HepG2 (cell line): ENCODE measurements around the gene MIGA2. TPM values are rescaled to one million over a fixed set of nuclear protein-coding genes. Genes with fewer than 3 reads are reported as not detected.

Source experiments
- ATAC-seq: fragments of 200-7000 bp; cut with Tn5 transposase; 3 replicates; pipeline ENCODE4 v1.9.1; 2020; ENCODE audit warnings: mild to moderate bottlenecking, moderate library complexity
- BruUV-seq: library from RNA; stranded (reverse); fragments of 400-500 nt; replicated peaks from 2 replicates; lab custom pipeline; 2021; lab: Mats Ljungman, UMichigan
- CTCF ChIA-PET: fragments of 300-600 bp; formaldehyde crosslinking; extraction: SDS; loops from one replicate; lab custom pipeline; 2021; ENCODE audit warnings: low total read pairs, inconsistent platforms, low intra/inter-chr PET ratio; lab: Yijun Ruan, JAX
- POLR2A ChIA-PET: fragments of 350-600 bp; sonication (Branson Sonifier 250); formaldehyde crosslinking; loops from one replicate; lab custom pipeline; 2020; ENCODE audit warnings: antibody characterized with exemption, inconsistent platforms; lab: Yijun Ruan, JAX
- DNase-seq: peaks from one replicate; pipeline ENCODE4 v3.0.0-alpha.2; 2015; ENCODE audit warnings: low spot score
- FAIRE-seq: peaks from 3 replicates; lab custom pipeline; 2011; peaks lifted over from hg19 to GRCh38; lab: Jason Lieb, UNC
- H2AFZ ChIP-seq: one replicate; pipeline ENCODE4 v1.6.1; 2011; ENCODE audit warnings: low read length, inconsistent platforms
- H3K27ac ChIP-seq: fragments of 300-600 bp; 3 replicates; pipeline ENCODE4 v1.8.0; 2011; ENCODE audit warnings: mixed run types, mild to moderate bottlenecking, mixed read lengths, low read length, inconsistent platforms; ENCODE audit not compliant: insufficient read depth; ENCODE audit errors: extremely low read length
- H3K27me3 ChIP-seq, 2 experiments: fragments of 200-600 bp in 1 of 2; 2 replicates in 1 of 2; 3 replicates in 1 of 2; pipeline versions ENCODE4 v1.6.0 to v1.8.0; 2011; ENCODE audit warnings: low read length in 2 of 2, mild to moderate bottlenecking in 2 of 2, moderate library complexity in 2 of 2, inconsistent platforms in 1 of 2; ENCODE audit not compliant: insufficient read depth in 2 of 2, control insufficient read depth in 1 of 2
- H3K36me3 ChIP-seq, 2 experiments: fragments of 200-600 bp in 1 of 2; replicated peaks in 1 of 2; 2 replicates in 1 of 2; 3 replicates in 1 of 2; pipeline versions ENCODE4 v1.5.1 to v1.8.0; 2011; ENCODE audit warnings: low read length in 2 of 2, inconsistent platforms in 1 of 2; ENCODE audit not compliant: insufficient read depth in 2 of 2, control insufficient read depth in 1 of 2
- H3K4me1 ChIP-seq: 2 replicates; pipeline ENCODE4 v1.5.1; 2012; ENCODE audit warnings: low read length, inconsistent platforms; ENCODE audit not compliant: insufficient read depth
- H3K4me2 ChIP-seq: 2 replicates; pipeline ENCODE4 v1.6.0; 2011; ENCODE audit warnings: low read depth, low read length, inconsistent platforms
- H3K4me3 ChIP-seq, 3 experiments: fragments of 200-600 bp in 1 of 3; sonication (generic), shearing (Covaris generic) in 1 of 3; replicated peaks in 1 of 3; 2 replicates each; pipeline ENCODE4 v1.5.1; 2011 to 2016; ENCODE audit warnings: low read length in 3 of 3, inconsistent platforms in 2 of 3, low read depth in 2 of 3, mild to moderate bottlenecking in 2 of 3, control low read depth in 1 of 3, mixed read lengths in 1 of 3; ENCODE audit not compliant: insufficient read depth in 1 of 3
- H3K79me2 ChIP-seq: one replicate; pipeline ENCODE4 v1.6.1; 2011; ENCODE audit warnings: low read length, inconsistent platforms; ENCODE audit not compliant: insufficient read depth
- H3K9ac ChIP-seq: 2 replicates; pipeline ENCODE4 v1.6.0; 2011; ENCODE audit warnings: mild to moderate bottlenecking, low read depth, low read length, inconsistent platforms; ENCODE audit not compliant: insufficient read depth
- H3K9me3 ChIP-seq: 2 replicates; pipeline ENCODE4 v1.5.1; 2012; ENCODE audit warnings: mild to moderate bottlenecking, low read length
- H4K20me1 ChIP-seq: 2 replicates; pipeline ENCODE4 v1.6.0; 2011; ENCODE audit warnings: inconsistent platforms, mild to moderate bottlenecking, low read length, moderate library complexity; ENCODE audit not compliant: insufficient read depth
- CBX1 ChIP-seq: IDR thresholded peaks from one replicate; pipeline ENCODE4 v1.6.1; 2016; ENCODE audit warnings: antibody characterized with exemption, low read depth
- FOXM1 ChIP-seq: sonication (generic); formaldehyde crosslinking; IDR thresholded peaks from 2 replicates; pipeline ENCODE4 v1.5.0; 2020; ENCODE audit warnings: missing genetic modification reagents
- JDP2 ChIP-seq: sonication (generic); formaldehyde crosslinking; IDR thresholded peaks from 2 replicates; pipeline ENCODE4 v1.8.1; 2022; ENCODE audit warnings: missing genetic modification reagents, borderline replicate concordance
- KLF16 ChIP-seq, 2 experiments: sonication (generic) in 1 of 2; formaldehyde crosslinking in 1 of 2; IDR thresholded peaks; 2 replicates each; pipeline versions ENCODE4 v1.6.1 to v1.8.0; 2016 to 2023; ENCODE audit warnings: missing genetic modification reagents in 2 of 2, missing compliant biosample characterization in 1 of 2
- PHF20 ChIP-seq: sonication (generic); formaldehyde crosslinking; IDR thresholded peaks from 2 replicates; pipeline ENCODE4 v1.5.0; 2020; ENCODE audit warnings: mild to moderate bottlenecking, missing genetic modification reagents
- SAFB2 ChIP-seq: sonication (generic); formaldehyde crosslinking; IDR thresholded peaks from 2 replicates; pipeline ENCODE4 v1.5.1; 2020; ENCODE audit warnings: missing genetic modification reagents, low read depth, mild to moderate bottlenecking, borderline replicate concordance
- SP140L ChIP-seq: sonication (generic); formaldehyde crosslinking; IDR thresholded peaks from 2 replicates; pipeline ENCODE4 v1.4.0; 2020; ENCODE audit warnings: missing genetic modification reagents, borderline replicate concordance
- TMF1 ChIP-seq: sonication (generic); formaldehyde crosslinking; IDR thresholded peaks from 2 replicates; pipeline ENCODE4 v1.8.1; 2022; ENCODE audit warnings: low read depth, missing genetic modification reagents
- ZNF224 ChIP-seq: sonication (generic); formaldehyde crosslinking; IDR thresholded peaks from 2 replicates; pipeline ENCODE4 v1.5.0; 2020; ENCODE audit warnings: mild to moderate bottlenecking, missing genetic modification reagents
- ZNF567 ChIP-seq: sonication (generic); formaldehyde crosslinking; IDR thresholded peaks from 2 replicates; pipeline ENCODE4 v1.8.1; 2023; ENCODE audit warnings: mild to moderate bottlenecking, missing genetic modification reagents, borderline replicate concordance
- ZNF672 ChIP-seq: sonication (generic); formaldehyde crosslinking; IDR thresholded peaks from 2 replicates; pipeline ENCODE4 v1.8.1; 2022; ENCODE audit warnings: missing genetic modification reagents
- WGBS: methylation state at CpG from one replicate; pipeline ENCODE4 v1.1.6; 2017; ENCODE audit warnings: low lambda C conversion rate; 5-methylcytosine and 5-hydroxymethylcytosine counted together
- in situ Hi-C: cut with HindIII; loops from 2 replicates; pipeline ENCODE4 v1.10.0; 2017; ENCODE audit warnings: low pct_unique_long_range_greater_than_20kb; ENCODE audit not compliant: extremely low pct_ligation_motif_present
- intact Hi-C: fragments of 100-400 bp; cut with micrococcal nuclease; formaldehyde crosslinking; loops from one replicate; pipeline ENCODE4 v1.10.0; 2022; ENCODE audit not compliant: unreplicated experiment
- polyA plus RNA-seq, 8 experiments: library from polyadenylated mRNA; depleted of rRNA in 3 of 8; stranded (reverse) in 7 of 8; unstranded in 1 of 8; fragments of >200 nt; fragmentation: Illumina TruSeq in 4 of 8; extraction: Trizol in 4 of 8; gene quantifications; 2 replicates each; pipeline versions ENCODE4 v1.2.1 to v1.2.3, GENCODE V29; 2011 to 2016; ENCODE audit warnings: low read depth in 4 of 8, missing spikeins in 1 of 8, mixed read lengths in 1 of 8; ENCODE audit not compliant: insufficient read depth in 1 of 8
- total RNA-seq, 5 experiments: library from RNA; depleted of rRNA; stranded (reverse); fragments of >200 nt; fragmentation: Illumina TruSeq; extraction: Trizol; gene quantifications; 2 replicates each; pipeline ENCODE4 v1.2.3, GENCODE V29; 2016; ENCODE audit warnings: low read depth in 1 of 5

MIGA2 gene
- total and polyA plus RNA-seq, 2 of the 13 experiments (the other 11 are each of a cell fraction or from before 2014, with no cell fraction given), result 10.8 to 17.1 TPM

- intact Hi-C loops, result loop anchor here (2.0 kb wide), 1 partner anchor 51 kb away; no protein-coding TSS in a partner anchor
Observed at GRCh38 chr9:129103595-129103965, 67.2 kb downstream of the MIGA2 start.

GRCh38 chr9:129104051-129104450 is 67.6 kb downstream of the MIGA2 start:
- WGBS, result 80% methylated on average over 9 of the region's 11 CpGs
- no TSS peak for BruUV-seq
- POLR2A ChIA-PET, result interaction anchor here (1.4 to 1.5 kb wide), 2 partner anchors 9 to 23 kb away, joined by 4 to 6 read pairs; partner anchors contain the start of gene DOLPP1

More at GRCh38 chr9:129103595-129103965, 67.2 kb downstream of the MIGA2 start:
- Histone ChIP-seq H3K79me2 (no peaks in the 10 kb centered on the region), H3K27me3 (no peaks in the 10 kb centered on the region), H2AFZ (no peak overlapping the region), H3K4me2 (no peak overlapping the region), H3K4me1 (peaks cover 10% of the 10 kb centered on the region), H3K9me3 (no peaks in the 10 kb centered on the region), H3K9ac (no peak overlapping the region), H3K4me3 (no peak overlapping the region), H3K36me3 (peaks cover 0 to 4% of the 10 kb centered on the region in 2 experiments; a peak in 1 of 5 replicates)
- ChIA-PET CTCF (no interaction called here), POLR2A (interaction anchor here (1.4 to 1.5 kb wide), 2 partner anchors 9 to 22 kb away, joined by 4 to 6 read pairs; partner anchors contain the start of gene DOLPP1)
- in situ Hi-C loops, result no loop called here
- FAIRE-seq (no peak), ATAC-seq (peak; percentile 10), DNase-seq (no peak)
- no TSS peak for BruUV-seq
- 94% methylated on average over 3 of the region's 4 CpGs for WGBS
- TF ChIP-seq SP140L (no peak), KLF16 (CRISPR knock-in tag; IDR thresholded peaks at IDR 0.05) (no peak), FOXM1 (CRISPR knock-in tag) (no peak), ZNF224 (CRISPR knock-in tag) (no peak), SAFB2 (CRISPR knock-in tag) (no peak)
- TF ChIP-seq, all 625 proteins: peak for 0
- Histone ChIP-seq H3K27ac (no peak overlapping the region), H4K20me1 (0 out of 2 replicates have a peak, but pooled peaks cover 3% of the 10 kb centered on the region)

More at GRCh38 chr9:129104051-129104450, 67.6 kb downstream of the MIGA2 start:
- H3K9ac ChIP-seq, result no peak overlapping the region
- DNase-seq (no peak), ATAC-seq (no peak), FAIRE-seq (no peak)
- H3K4me1 ChIP-seq, result peaks cover 14% of the 10 kb centered on the region
- TF ChIP-seq CBX1 (no peak), ZNF672 (CRISPR knock-in tag) (no peak), JDP2 (CRISPR knock-in tag) (no peak), TMF1 (CRISPR knock-in tag) (no peak), PHF20 (CRISPR knock-in tag) (no peak), ZNF567 (no peak)
- H3K4me3 ChIP-seq, result no peak overlapping the region
- no peak overlapping the region for H3K4me2 ChIP-seq
- H3K27me3 ChIP-seq, result no peaks in the 10 kb centered on the region
- in situ Hi-C loops (no loop called here), intact Hi-C loops (no loop called here)
- no peak overlapping the region for H2AFZ ChIP-seq
- no peak overlapping the region for H3K27ac ChIP-seq
- H3K36me3 ChIP-seq, result peaks cover 0 to 4% of the 10 kb centered on the region in 2 experiments; a peak in 1 of 5 replicates
- no peaks in the 10 kb centered on the region for H3K9me3 ChIP-seq
- H4K20me1 ChIP-seq, result 0 out of 2 replicates have a peak, but pooled peaks cover 3% of the 10 kb centered on the region
- H3K79me2 ChIP-seq, result peaks cover 1% of the 10 kb centered on the region
- CTCF ChIA-PET, result no interaction called here
